T-helper 9 cell (primary cell): Measurements from ENCODE around the gene SAMD4A.

Experiments used
- DNase-seq: peaks from one replicate; pipeline ENCODE4 v3.0.0-alpha.2; 2020

The SAMD4A gene

DNA sequence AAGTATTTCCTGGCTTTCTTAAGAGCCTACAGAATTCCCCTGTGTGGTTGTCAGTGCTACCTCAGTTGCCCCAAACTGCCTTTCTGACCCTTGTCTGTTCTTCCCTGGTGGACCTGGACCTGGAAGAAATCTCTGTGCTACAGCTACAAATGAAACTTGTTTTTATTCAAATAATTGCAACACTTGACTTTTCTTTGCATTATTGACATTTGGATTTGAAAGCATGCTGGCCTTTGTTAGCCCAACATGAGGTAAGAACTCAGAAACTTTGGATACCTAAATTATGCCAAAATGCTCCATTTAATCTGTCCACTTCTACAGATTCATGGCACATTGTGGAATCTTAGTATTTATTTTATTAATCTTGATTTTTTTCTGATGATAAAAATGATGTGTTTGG, 142.9 kb downstream of the SAMD4A start:
- no peak for DNase-seq

DNA sequence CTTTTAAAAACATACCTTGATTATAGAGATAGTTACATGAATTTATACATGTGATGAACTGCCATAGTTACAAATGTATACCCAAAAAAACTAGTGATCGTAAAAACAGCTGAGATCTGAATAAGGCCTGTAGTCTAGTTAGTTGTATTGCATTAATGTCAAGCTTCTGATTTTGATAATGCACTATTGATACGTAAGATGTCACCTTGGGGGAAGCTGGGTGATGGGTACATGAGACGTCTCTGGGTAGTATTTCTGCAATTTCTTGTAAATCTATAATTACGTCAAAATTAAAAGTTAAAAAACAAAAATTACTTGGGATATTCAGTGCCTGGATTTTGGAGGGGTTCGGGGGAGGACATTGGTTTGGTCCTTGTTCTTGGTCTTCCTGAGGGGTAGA, 144.4 kb downstream of the SAMD4A start:
- no peak for DNase-seq

- DNase-seq = no peak
Observed at GRCh38 chr14:54711812-54712464, 145.0 kb downstream of the SAMD4A start.

GRCh38 chr14:54712465-54713200, 145.7 kb downstream of the SAMD4A start:
- DNase-seq = no peak

- DNase-seq = no peak
Observed at GRCh38 chr14:54713379-54713778, 146.5 kb downstream of the SAMD4A start.

- no peak for DNase-seq
Observed at GRCh38 chr14:54715239-54715638, 148.3 kb downstream of the SAMD4A start.

DNA sequence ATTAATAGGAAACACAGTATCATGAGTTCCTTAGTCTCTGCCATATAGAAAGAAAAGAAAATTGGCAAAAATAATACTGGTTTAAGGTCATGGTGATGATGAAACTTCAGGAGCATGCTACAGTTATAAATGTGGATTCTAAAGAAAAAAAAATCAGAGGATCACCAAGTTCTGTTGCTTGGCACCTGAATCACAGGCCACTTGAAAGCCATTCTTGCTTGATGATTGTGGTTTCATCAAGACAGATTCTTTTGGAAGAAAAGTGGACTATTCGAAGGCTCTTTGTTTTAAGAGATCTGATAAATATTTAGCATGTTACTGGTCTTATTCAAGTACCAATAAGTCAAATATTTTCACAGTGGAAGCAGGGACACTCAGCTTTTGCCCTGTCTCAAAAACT, 148.9 kb downstream of the SAMD4A start:
- no peak for DNase-seq

GRCh38 chr14:54716862-54717261, 149.9 kb downstream of the SAMD4A start:
- DNase-seq = no peak

DNA sequence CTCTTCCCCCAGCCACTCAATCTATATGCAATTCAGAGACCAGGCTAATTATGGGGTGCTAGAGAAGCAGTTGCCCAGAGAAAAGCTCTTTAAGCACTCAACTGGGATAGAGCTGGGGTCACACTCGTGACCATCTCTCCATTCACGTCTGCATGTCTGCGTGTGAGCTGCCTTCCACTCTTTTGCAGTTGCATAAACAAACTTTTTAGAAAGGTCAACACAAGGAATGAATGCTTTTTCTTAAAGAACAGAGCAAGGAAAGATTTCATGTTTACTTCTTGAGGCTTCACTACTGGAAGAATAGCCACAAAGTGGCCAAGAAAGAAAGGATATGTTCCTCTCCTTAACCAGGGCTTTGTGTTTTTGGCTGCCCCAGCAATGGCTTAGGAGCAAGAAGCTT, 151.1 kb downstream of the SAMD4A start:
- DNase-seq = no peak

GRCh38 chr14:54719406-54719805, 152.5 kb downstream of the SAMD4A start:
- DNase-seq = no peak

GRCh38 chr14:54722791-54723432, 156.0 kb downstream of the SAMD4A start:
- DNase-seq = no peak

DNA sequence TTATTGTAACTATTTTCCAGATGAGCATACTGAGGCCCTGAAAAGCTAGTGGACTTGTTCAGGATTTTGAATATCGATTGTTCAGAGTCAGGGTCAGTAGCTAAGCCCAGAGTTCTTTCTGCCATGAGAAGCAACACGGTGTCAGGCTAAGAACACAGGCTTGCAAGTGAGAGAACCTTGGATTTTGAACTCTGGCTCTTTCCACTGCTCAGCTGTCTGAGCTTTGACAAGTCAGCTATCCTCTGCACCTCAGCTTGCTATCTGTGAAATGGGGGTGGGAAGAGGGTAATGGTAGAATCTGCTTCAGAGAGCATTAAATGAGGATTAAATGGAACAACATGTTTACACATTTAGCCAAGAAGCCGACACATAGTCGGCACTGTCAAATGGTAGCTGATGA, 157.2 kb downstream of the SAMD4A start:
- DNase-seq = no peak

DNA sequence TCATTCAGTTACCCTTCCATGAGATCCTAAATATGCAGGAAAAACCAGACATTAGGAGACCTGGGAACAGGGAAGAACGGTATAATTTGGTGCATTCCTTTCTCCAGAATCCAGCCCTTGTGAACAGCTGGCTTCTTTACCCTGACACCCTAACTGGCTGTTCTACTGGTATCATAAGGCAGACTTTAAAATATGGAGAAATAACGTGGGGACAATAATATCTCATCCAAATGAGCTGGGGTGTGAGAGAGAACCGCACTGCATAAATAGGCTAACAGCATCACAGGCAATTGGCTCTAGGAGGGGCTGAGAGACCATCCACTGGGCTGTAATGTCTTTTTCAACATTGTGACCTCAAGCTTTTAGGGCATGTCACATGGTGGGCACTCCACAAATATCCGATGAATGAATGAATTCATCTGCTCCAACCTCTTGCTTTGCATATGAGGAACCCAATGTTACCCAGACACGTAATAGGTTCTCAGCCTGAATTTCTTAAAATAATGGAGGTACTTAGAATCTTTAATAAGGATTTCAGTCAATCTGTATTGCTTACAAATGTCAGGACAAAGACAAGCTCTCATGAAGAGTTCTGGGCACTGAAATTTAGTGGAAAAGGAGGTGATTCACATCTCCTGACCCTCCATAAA, 157.9 kb downstream of the SAMD4A start:
- DNase-seq = no peak

- no peak for DNase-seq
Observed at GRCh38 chr14:54725998-54726397, 159.1 kb downstream of the SAMD4A start.

- no peak for DNase-seq
Observed at GRCh38 chr14:54727929-54728328, 161.0 kb downstream of the SAMD4A start.

DNA sequence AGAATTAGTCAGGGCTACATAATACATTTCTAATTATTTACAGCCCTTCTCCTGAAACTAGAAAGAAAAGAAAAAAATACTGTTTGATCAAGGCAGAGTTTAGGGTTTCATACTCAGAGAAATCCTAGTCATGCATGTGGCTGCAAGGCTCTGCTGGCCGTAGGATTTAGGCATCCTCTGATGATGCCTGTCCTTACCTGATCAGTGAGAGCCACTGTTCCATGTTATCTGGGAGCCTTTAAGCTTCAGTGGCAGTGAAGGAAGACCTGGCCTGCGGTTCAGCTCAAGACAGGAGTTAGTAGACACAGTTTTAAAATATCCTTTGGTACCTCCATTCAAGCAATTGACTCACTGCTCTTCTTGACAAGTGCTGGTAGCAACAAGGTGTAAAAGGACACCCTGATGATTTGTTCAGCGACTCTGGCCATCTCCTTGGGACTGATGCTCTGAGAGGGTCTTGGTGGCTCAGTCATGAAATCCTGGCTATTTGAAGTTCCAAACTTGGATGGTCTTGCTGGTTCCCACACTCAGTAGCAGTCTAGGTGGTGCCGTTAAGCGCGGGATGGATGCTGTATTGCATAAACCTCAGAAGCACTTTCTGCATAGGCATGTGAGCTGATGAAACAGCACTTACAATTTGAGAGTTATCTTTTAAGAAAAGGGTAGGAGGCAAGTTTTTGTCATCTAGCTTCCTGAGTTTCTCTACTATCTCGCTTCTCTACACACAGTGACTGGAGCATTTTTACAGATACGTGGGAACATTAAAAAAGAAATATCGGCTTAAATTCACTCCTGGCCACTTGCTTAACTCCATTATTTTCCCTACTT, 162.0 kb downstream of the SAMD4A start:
- DNase-seq = no peak

DNA sequence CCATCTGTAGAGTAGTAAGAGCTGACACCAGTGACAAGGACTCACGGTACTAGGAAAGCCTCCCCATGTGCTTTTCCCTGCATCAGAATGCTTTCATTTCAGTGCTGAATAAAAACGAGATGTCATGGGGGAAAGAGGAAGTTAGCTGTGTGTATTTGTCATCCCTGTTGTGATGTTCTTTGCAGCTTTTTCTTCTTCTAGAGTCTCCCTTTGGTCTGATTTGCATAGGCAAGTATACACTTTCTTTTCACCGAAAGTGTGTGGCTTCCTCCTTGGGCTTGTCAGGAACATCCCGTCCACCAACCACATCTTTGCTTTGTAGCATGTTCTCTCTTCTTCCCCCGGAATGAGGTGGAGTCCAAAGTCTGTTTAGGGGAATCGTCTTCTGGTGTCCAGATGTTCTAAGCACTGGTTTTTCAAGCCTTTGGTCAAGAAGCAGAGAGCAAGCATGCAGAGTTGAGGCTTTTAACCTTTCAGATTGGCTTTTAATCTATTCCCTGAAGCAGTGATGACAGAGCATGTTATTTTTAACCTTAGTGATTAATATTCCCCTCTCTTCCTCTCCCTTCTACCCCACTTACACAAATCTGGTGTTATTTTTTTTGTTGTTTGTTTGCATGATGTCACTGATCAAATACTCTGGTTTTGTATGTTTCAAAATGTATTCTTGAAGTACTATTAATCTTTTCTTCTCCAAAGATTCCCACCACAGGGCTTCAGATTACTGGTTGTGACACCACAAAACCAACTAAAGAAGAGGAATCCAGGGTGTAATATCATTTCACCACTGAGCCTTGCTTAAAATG, 163.4 kb downstream of the SAMD4A start:
- DNase-seq = no peak

DNA sequence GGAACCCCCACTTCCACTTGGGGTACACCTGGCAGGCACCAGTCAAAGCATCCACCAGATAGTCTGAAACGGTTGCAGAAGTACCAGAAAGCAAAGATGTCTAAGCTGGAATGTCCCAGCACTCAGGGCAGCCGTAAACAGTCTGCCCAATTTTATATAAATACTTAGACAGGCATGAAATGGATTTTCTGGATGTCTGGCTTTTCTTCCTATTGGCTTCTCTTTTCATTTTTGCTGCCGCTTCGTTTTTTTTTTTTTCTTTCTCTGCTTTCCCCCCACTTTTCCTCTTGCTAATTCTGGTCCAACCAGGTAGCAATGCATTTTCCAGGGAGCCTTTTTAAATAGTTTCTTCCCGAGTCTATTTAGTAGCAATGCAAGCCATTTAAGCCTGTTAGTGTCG, 168.0 kb downstream of the SAMD4A start:
- no peak for DNase-seq

DNA sequence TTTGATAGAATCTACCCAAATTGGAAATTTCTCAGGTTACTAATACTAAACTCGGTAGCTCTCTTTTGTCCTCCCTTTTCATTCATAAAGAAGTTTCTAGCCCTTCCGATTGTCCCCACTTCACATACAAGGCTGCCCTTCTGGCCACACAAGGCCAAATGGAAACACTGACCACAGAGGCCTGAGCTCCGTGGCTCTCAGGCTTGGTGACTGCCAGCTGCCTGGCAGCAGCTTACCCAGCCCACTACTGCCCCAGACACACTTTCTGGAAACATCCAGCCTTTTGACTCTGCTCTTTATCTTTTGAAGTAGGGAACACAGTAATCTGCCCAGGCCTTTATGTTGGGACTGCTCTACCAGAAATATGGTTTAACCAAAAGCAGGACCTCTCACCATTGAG, 168.5 kb downstream of the SAMD4A start:
- DNase-seq = no peak

DNA sequence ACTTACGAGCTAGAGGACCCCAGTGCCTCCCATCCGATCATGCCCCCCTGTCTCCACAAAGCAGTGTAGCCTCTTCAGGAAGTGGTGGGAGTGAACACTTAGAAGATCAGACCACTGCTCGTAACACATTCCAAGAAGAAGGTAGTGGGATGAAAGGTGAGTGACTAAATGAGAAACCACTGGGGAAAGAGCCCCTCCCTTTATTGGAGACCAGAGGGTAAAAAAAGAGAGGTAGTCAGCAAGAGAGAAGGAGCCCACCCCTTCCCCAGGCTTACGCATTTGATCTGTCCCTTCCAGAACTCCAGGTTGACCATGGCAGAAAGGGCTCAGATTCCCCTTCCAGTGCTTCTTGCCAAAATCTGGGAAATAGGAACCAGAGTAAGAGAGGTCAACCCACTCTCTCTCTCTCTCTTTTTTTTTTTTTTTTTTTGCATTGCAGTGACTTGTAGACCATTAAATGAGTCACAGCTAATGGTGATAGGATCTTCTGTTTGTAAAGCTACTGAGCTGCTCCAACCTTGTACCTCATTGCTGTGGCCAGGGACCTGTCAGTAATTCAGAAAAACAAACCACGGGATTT, 170.3 kb downstream of the SAMD4A start:
- DNase-seq = no peak

GRCh38 chr14:54738009-54738408, 171.1 kb downstream of the SAMD4A start:
- DNase-seq = no peak
